ENCODE data around the gene RSPH1.

The RSPH1 gene

DNA sequence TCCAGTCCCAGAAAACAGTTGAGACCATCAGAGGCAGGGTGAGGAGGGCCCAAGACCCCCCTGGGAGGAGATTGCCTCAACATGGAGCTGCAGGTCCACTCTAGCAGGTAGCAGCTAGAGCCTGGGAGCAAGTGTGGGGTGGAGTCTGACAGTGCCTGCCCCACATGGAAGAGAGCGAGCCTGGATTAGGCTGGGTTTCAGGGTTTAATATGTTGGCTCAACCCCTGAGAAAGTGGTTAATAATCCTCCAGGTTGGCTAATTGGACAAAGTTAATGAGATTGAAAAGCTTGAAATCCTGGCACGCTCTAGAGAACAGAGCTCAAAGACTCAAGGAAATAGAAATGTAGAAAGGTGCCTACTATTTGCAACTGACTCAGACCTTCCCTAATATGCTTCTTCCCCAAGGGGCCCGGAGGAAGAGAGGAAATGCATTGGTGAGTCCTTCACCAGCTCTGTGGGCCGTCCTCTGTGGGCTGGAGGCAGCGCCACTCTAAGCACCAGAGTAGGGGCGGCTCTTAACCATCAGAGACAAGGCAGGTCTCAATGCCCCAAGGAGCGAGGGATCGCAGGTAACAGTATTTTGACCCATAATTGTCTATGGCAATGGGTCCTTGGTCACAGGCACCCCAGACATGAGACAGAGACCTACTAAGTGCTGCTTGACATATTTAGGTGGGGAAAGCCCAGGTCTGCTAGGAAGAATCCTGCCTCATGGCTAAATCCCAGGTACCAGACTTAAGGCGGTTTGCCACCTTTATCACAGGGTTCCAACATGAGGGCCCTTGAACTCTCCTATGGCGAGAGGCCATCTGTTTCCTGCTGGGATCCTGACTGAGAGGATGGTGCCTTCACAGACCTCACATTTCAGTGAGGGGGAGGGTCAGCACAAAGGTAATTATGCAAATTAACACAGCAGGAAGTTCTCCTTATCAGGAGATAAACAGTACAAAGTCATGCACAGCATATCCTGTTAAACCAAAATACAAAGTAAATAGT is 33.8 kb downstream of the RSPH1 start:
- no peak for TF ChIP-seq ZFX (IDR thresholded peaks at IDR 0.05)
- no peak for TF ChIP-seq CTCF (conservative IDR thresholded peaks at IDR 0.05)
- H3K27ac ChIP-seq, result peak overlapping the region; percentile 50

DNA sequence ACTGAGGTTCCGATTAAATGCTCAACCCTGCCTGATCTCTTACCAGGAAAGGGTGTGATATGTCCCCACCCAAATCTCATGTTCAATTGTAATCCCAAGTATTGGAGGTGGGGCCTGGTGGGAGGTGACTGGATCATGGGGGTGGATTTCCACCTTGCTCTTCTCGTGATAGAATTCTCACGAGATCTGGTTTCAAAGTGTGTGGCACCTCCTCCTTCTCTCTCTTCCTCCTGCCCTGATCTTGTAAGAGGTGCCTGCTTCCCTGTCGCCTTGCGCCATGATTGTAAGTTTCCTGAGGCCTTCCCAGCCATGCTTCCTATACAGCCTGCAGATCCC is 34.9 kb downstream of the RSPH1 start:
- TF ChIP-seq CTCF (conservative IDR thresholded peaks at IDR 0.05) (no peak), ZFX (IDR thresholded peaks at IDR 0.05) (no peak)
- no peak overlapping the region for H3K27ac ChIP-seq

DNA sequence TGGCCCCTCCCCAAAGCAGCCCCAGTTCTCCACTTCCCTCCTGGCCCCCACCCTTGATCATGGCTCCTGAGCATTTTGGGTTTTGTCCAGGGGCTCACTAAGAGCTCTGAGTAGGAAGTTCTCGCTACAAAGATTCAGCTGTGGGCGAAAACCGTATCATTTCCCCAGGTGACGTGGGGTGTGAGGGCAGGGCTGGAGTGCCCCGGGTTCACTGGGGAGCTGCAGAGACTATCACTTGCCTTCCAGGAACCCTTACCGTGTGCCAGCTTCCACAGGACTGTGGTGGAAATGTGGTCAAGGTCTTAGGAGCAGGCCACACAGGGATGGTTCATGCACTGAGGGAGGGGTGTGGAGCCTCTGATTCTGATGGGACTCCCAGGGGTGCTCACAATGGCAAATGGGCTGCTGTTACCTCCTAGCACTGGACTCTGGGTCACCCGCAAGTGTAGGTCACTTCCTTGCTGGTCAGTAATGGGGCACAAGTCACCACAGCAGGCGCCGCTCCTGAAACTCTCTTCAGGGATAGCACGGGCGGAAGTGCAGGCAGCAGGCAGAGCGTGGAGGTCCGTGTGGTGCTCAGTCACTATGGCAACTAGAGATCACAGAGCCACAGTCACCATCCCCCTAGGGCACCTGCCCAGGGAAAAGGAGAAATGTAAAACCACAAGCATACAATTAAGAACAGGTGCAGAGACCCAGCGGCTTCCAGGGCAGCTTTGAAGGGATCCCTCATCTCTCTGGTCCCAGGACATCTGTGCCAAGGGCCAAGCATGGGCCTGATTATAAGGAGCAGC is 35.4 kb downstream of the RSPH1 start:
- 0 out of 2 replicates have a peak overlapping the region, but pooled peaks have one; percentile 6 for H3K27ac ChIP-seq
- TF ChIP-seq ZFX (IDR thresholded peaks at IDR 0.05) (no peak), CTCF (conservative IDR thresholded peaks at IDR 0.05) (no peak)

- no peak for TF ChIP-seq CTCF (conservative IDR thresholded peaks at IDR 0.05)
- TF ChIP-seq ZFX (IDR thresholded peaks at IDR 0.05), result no peak
- peak overlapping the region; percentile 1; the same call in 1 of the 2 replicates for H3K27ac ChIP-seq
These were observed 36.3 kb downstream of the RSPH1 start for GRCh38 chr21:42459546-42460215.

GRCh38 chr21:42459082-42459460 is 37.0 kb downstream of the RSPH1 start:
- H3K27ac ChIP-seq, result no peak overlapping the region; the same call in 1 of the 2 replicates
- TF ChIP-seq CTCF (conservative IDR thresholded peaks at IDR 0.05) (no peak), ZFX (IDR thresholded peaks at IDR 0.05) (no peak)

DNA sequence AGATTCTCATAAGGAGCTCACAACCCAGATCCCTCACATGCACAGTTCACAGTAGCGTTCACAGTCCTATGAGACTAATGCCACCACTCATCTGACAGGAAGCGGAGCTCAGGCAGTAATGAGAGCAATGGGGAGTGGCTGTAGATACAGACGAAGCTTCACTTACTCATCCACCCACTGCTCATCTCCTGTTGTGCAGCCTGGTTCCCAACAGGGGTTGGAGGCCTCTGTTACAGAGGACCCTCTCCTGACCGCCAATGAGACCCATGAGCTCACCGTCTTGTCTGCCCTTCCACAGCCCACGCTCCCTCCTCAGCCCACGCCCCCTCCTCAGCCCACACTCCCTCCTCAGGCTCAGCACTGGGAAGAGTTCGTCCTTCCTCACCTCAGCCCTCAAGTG is 39.6 kb downstream of the RSPH1 start:
- TF ChIP-seq CTCF (conservative IDR thresholded peaks at IDR 0.05) (no peak), ZFX (IDR thresholded peaks at IDR 0.05) (no peak)
- no peak overlapping the region for H3K27ac ChIP-seq

All from C4-2B (cell line).